Measurements from ENCODE around the gene RBM6. TPM values are rescaled to one million over a fixed set of nuclear protein-coding genes. Genes with fewer than 3 reads are reported as not detected.

Gene RBM6
- total RNA-seq, 1 experiment from 2014 or later = 55.9 TPM

GRCh38 chr3:49926117-49926728 lies 13.7 kb upstream of the RBM6 start:
- no TSS peak for BruUV-seq (replicated peaks)
- intact Hi-C loops (cut with micrococcal nuclease; ENCODE audit: unreplicated experiment) = no loop called here
- Histone ChIP-seq H3K4me1 (ENCODE audit: insufficient read depth, low read length, poor library complexity, severe bottlenecking) (peaks cover 3% of the 10 kb centered on the region), H3K27me3 (replicated peaks; ENCODE audit: insufficient read depth, low read depth, low read length, poor library complexity) (no peaks in the 10 kb centered on the region), H3K9me3 (ENCODE audit: low read depth, low read length, poor library complexity, severe bottlenecking) (no peaks in the 10 kb centered on the region), H3K27ac (ENCODE audit: low read depth, low read length, poor library complexity, severe bottlenecking) (no peak overlapping the region), H3K36me3 (ENCODE audit: insufficient read depth, low read length, poor library complexity, severe bottlenecking) (no peaks in the 10 kb centered on the region), H3K4me3 (ENCODE audit: low read depth, low read length, poor library complexity, severe bottlenecking) (no peak overlapping the region)
- ChIA-PET POLR2A (ENCODE audit: low non-redundant PET) (no interaction called here), CTCF (no interaction called here)
- no peak for DNase-seq (ENCODE audit: low spot score)
- no peak for TF ChIP-seq CTCF (conservative IDR thresholded peaks at IDR 0.05; ENCODE audit: low read depth, low read length)
- TF ChIP-seq EZH2 (IDR thresholded peaks at IDR 0.05; ENCODE audit: borderline replicate concordance, low read depth, low read length, poor library complexity, severe bottlenecking) = no peak

GRCh38 chr3:49927798-49928197 lies 12.2 kb upstream of the RBM6 start:
- Histone ChIP-seq H3K36me3 (ENCODE audit: insufficient read depth, low read length, poor library complexity, severe bottlenecking) (no peaks in the 10 kb centered on the region), H3K27me3 (replicated peaks; ENCODE audit: insufficient read depth, low read depth, low read length, poor library complexity) (no peaks in the 10 kb centered on the region), H3K4me1 (ENCODE audit: insufficient read depth, low read length, poor library complexity, severe bottlenecking) (peaks cover 3% of the 10 kb centered on the region), H3K27ac (ENCODE audit: low read depth, low read length, poor library complexity, severe bottlenecking) (no peak overlapping the region), H3K4me3 (ENCODE audit: low read depth, low read length, poor library complexity, severe bottlenecking) (no peak overlapping the region), H3K9me3 (ENCODE audit: low read depth, low read length, poor library complexity, severe bottlenecking) (no peaks in the 10 kb centered on the region)
- no peak for TF ChIP-seq CTCF (conservative IDR thresholded peaks at IDR 0.05; ENCODE audit: low read depth, low read length)
- no peak for TF ChIP-seq EZH2 (IDR thresholded peaks at IDR 0.05; ENCODE audit: borderline replicate concordance, low read depth, low read length, poor library complexity, severe bottlenecking)
- POLR2A ChIA-PET (ENCODE audit: low non-redundant PET) = no interaction called here
- BruUV-seq (replicated peaks) = no TSS peak
- CTCF ChIA-PET = no interaction called here
- DNase-seq (ENCODE audit: low spot score) = no peak
- intact Hi-C loops (cut with micrococcal nuclease; ENCODE audit: unreplicated experiment) = no loop called here

- Histone ChIP-seq H3K36me3 (ENCODE audit: insufficient read depth, low read length, poor library complexity, severe bottlenecking) (no peaks in the 10 kb centered on the region), H3K4me3 (ENCODE audit: low read depth, low read length, poor library complexity, severe bottlenecking) (no peak overlapping the region), H3K27me3 (replicated peaks; ENCODE audit: insufficient read depth, low read depth, low read length, poor library complexity) (no peaks in the 10 kb centered on the region), H3K4me1 (ENCODE audit: insufficient read depth, low read length, poor library complexity, severe bottlenecking) (peaks cover 3% of the 10 kb centered on the region), H3K27ac (ENCODE audit: low read depth, low read length, poor library complexity, severe bottlenecking) (no peak overlapping the region), H3K9me3 (ENCODE audit: low read depth, low read length, poor library complexity, severe bottlenecking) (no peaks in the 10 kb centered on the region)
- BruUV-seq (replicated peaks) = no TSS peak
- POLR2A ChIA-PET (ENCODE audit: low non-redundant PET) = no interaction called here
- DNase-seq (ENCODE audit: low spot score) = no peak
- CTCF ChIA-PET = no interaction called here
- intact Hi-C loops (cut with micrococcal nuclease; ENCODE audit: unreplicated experiment) = no loop called here
- TF ChIP-seq EZH2 (IDR thresholded peaks at IDR 0.05; ENCODE audit: borderline replicate concordance, low read depth, low read length, poor library complexity, severe bottlenecking) (no peak), CTCF (conservative IDR thresholded peaks at IDR 0.05; ENCODE audit: low read depth, low read length) (no peak)
Measured at GRCh38 chr3:49928481-49929017, 11.4 kb upstream of the RBM6 start.

All from A673 (cell line).